ENCODE results near the gene CD28.

DNA sequence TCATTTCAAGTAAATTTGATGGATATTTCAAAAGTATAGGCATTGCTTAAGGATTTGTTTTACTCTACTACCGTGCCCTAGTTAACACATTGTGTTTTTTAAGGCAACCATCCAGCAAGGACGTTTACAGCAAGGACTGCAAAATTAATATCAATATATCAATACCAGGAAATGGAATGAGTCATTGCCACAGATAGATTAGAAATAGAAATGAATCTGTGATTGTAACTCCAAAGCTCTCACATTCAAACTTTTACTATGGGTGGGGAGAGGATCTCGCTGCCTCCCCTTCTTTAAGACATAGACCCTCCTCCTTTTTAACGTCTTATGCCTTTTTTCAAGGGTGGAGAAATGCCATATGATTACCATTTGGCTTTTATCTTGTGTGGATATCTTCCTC is 3.8 kb downstream of the CD28 start:
- TF ChIP-seq, protein P1, sequence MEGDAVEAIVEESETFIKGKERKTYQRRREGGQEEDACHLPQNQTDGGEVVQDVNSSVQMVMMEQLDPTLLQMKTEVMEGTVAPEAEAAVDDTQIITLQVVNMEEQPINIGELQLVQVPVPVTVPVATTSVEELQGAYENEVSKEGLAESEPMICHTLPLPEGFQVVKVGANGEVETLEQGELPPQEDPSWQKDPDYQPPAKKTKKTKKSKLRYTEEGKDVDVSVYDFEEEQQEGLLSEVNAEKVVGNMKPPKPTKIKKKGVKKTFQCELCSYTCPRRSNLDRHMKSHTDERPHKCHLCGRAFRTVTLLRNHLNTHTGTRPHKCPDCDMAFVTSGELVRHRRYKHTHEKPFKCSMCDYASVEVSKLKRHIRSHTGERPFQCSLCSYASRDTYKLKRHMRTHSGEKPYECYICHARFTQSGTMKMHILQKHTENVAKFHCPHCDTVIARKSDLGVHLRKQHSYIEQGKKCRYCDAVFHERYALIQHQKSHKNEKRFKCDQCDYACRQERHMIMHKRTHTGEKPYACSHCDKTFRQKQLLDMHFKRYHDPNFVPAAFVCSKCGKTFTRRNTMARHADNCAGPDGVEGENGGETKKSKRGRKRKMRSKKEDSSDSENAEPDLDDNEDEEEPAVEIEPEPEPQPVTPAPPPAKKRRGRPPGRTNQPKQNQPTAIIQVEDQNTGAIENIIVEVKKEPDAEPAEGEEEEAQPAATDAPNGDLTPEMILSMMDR (IDR thresholded peaks at IDR 0.05), result no peak
- TF ChIP-seq POLR2A (IDR thresholded peaks at IDR 0.05), result no peak
